ENCODE data around the gene CXCR2.
A peak's percentile ranks its signal among the peaks of the same experiment; 100 is the strongest.
"Not testable (repeated sequence)": the region's sequence is repeated elsewhere in the genome, so short reads cannot be mapped to it uniquely, and the experiment has no call there.

The CXCR2 gene

GRCh38 chr2:218125626-218126080 is at the start of gene CXCR2:
Gene CXCR2 (plus strand): TSS chr2:218126028. CDS start chr2:218134802, 8,774 bp downstream.
- no peak for FAIRE-seq
- DNase-seq (ENCODE audit: insufficient read length, low spot score) = no peak

GRCh38 chr2:218077464-218078216 is 48.2 kb upstream of the CXCR2 start:
- DNase-seq (ENCODE audit: insufficient read length, low spot score) (no peak), FAIRE-seq (no peak)

- FAIRE-seq = no peak
- DNase-seq (ENCODE audit: insufficient read length, low spot score) = no peak
Observed at GRCh38 chr2:218079943-218080913, 45.6 kb upstream of the CXCR2 start.

- DNase-seq (ENCODE audit: insufficient read length, low spot score) (peak; percentile 36), FAIRE-seq (peak; percentile 86)
Observed at GRCh38 chr2:218081063-218081462, 44.8 kb upstream of the CXCR2 start.

- FAIRE-seq (no peak), DNase-seq (ENCODE audit: insufficient read length, low spot score) (no peak)
Observed at GRCh38 chr2:218081695-218082094, 44.1 kb upstream of the CXCR2 start.

- FAIRE-seq = no peak
- DNase-seq (ENCODE audit: insufficient read length, low spot score) = no peak
Observed at GRCh38 chr2:218082586-218083351, 43.1 kb upstream of the CXCR2 start.

GRCh38 chr2:218083352-218083676 is 42.5 kb upstream of the CXCR2 start:
- no peak for DNase-seq (ENCODE audit: insufficient read length, low spot score)
- FAIRE-seq = no peak

- no peak for FAIRE-seq
- DNase-seq (ENCODE audit: insufficient read length, low spot score) = no peak
Observed at GRCh38 chr2:218086478-218086877, 39.4 kb upstream of the CXCR2 start.

- DNase-seq (ENCODE audit: insufficient read length, low spot score) (no peak), FAIRE-seq (no peak)
Observed at GRCh38 chr2:218089259-218089658, 36.6 kb upstream of the CXCR2 start.

- no peak for FAIRE-seq
- DNase-seq (ENCODE audit: insufficient read length, low spot score) = no peak
Observed at GRCh38 chr2:218091746-218092145, 34.1 kb upstream of the CXCR2 start.

GRCh38 chr2:218093879-218094278 is 31.9 kb upstream of the CXCR2 start:
- FAIRE-seq = no peak

GRCh38 chr2:218095853-218096252 is 30.0 kb upstream of the CXCR2 start:
- FAIRE-seq (no peak), DNase-seq (ENCODE audit: insufficient read length, low spot score) (no peak)

More at GRCh38 chr2:218093879-218094278, 31.9 kb upstream of the CXCR2 start:
- DNase-seq (ENCODE audit: insufficient read length, low spot score) = no peak

GRCh38 chr2:218097975-218098374 is 27.9 kb upstream of the CXCR2 start:
- FAIRE-seq = no peak
- DNase-seq (ENCODE audit: insufficient read length, low spot score) = no peak

GRCh38 chr2:218108834-218109233 is 17.0 kb upstream of the CXCR2 start:
- not testable (repeated sequence) for FAIRE-seq; DNase-seq (ENCODE audit: insufficient read length, low spot score)

GRCh38 chr2:218121789-218122188 is 4.0 kb upstream of the CXCR2 start:
- not testable (repeated sequence) for DNase-seq (ENCODE audit: insufficient read length, low spot score); FAIRE-seq

GRCh38 chr2:218122286-218122685 is 3.5 kb upstream of the CXCR2 start:
- not testable (repeated sequence) for FAIRE-seq; DNase-seq (ENCODE audit: insufficient read length, low spot score)

GRCh38 chr2:218123986-218124385 is 1.8 kb upstream of the CXCR2 start:
- FAIRE-seq (no peak), DNase-seq (ENCODE audit: insufficient read length, low spot score) (no peak)

GRCh38 chr2:218125095-218125494 is 733 bp upstream of the CXCR2 start:
- no peak for FAIRE-seq
- no peak for DNase-seq (ENCODE audit: insufficient read length, low spot score)

GRCh38 chr2:218127929-218128455 is 2.2 kb downstream of the CXCR2 start:
- no peak for FAIRE-seq
- no peak for DNase-seq (ENCODE audit: insufficient read length, low spot score)

GRCh38 chr2:218128781-218129457 is 3.1 kb downstream of the CXCR2 start:
- DNase-seq (ENCODE audit: insufficient read length, low spot score) (no peak), FAIRE-seq (no peak)
